Measurements from ENCODE around the gene MANF.

Gene MANF

GRCh38 chr3:51436998-51437639 lies 52.0 kb downstream of the MANF start:
- no peak for DNase-seq
